Activated CD8-positive, alpha-beta memory T cell treated with anti-CD3 and anti-CD28 coated beads for 4 hours (primary cell): ENCODE results near the gene FBLN2.

Source experiments
- DNase-seq, 2 donors: peaks; one replicate each; pipeline ENCODE4 v3.0.0-alpha.2; 2020; ENCODE audit warnings: low read depth in 2 of 2

The FBLN2 gene

GRCh38 chr3:13648060-13649001, 99.4 kb downstream of the FBLN2 start:
- DNase-seq: peak; percentile 52 to 54

- DNase-seq: peak; percentile 54
These were observed 101.5 kb downstream of the FBLN2 start for GRCh38 chr3:13650210-13651056.

GRCh38 chr3:13651057-13651400, 102.1 kb downstream of the FBLN2 start:
- DNase-seq: no peak

- no peak for DNase-seq
These were observed 103.0 kb downstream of the FBLN2 start for GRCh38 chr3:13651775-13652428.

- no peak for DNase-seq
These were observed 103.8 kb downstream of the FBLN2 start for GRCh38 chr3:13652728-13653127.

- no peak for DNase-seq
These were observed 104.8 kb downstream of the FBLN2 start for GRCh38 chr3:13653631-13654279.

- DNase-seq: no peak
These were observed 105.6 kb downstream of the FBLN2 start for GRCh38 chr3:13654330-13655060.

GRCh38 chr3:13655061-13655913, 106.4 kb downstream of the FBLN2 start:
- DNase-seq: no peak

GRCh38 chr3:13656584-13657301, 107.8 kb downstream of the FBLN2 start:
- no peak for DNase-seq

- DNase-seq: peak in 1 of 2 donors; percentile 26
These were observed 108.9 kb downstream of the FBLN2 start for GRCh38 chr3:13657660-13658435.

- no peak for DNase-seq
These were observed 109.8 kb downstream of the FBLN2 start for GRCh38 chr3:13658681-13659080.

- DNase-seq: no peak
These were observed 110.5 kb downstream of the FBLN2 start for GRCh38 chr3:13659221-13659969.

GRCh38 chr3:13660042-13660874, 111.3 kb downstream of the FBLN2 start:
- no peak for DNase-seq

GRCh38 chr3:13661121-13661520, 112.2 kb downstream of the FBLN2 start:
- no peak for DNase-seq

GRCh38 chr3:13662238-13662847, 113.4 kb downstream of the FBLN2 start:
- no peak for DNase-seq

- DNase-seq: no peak
These were observed 115.0 kb downstream of the FBLN2 start for GRCh38 chr3:13663781-13664535.
